Progenitor cell of endocrine pancreas (in vitro differentiated cells): Measurements from ENCODE around the gene TACR2. TPM values are rescaled to one million over a fixed set of nuclear protein-coding genes. Genes with fewer than 3 reads are reported as not detected.

Source experiments
- DNase-seq: peaks from one replicate; pipeline ENCODE4 v3.0.0; 2021; ENCODE audit warnings: low spot score; ENCODE audit not compliant: unreplicated experiment
- H3K27ac Mint-ChIP-seq: 2 replicates; pipeline ENCODE4 v1.8.0; 2021; ENCODE audit warnings: mild to moderate bottlenecking, moderate library complexity, mixed read lengths
- H3K27me3 Mint-ChIP-seq: 2 replicates; pipeline ENCODE4 v1.8.0; 2021; ENCODE audit warnings: mixed read lengths
- H3K36me3 Mint-ChIP-seq: 2 replicates; pipeline ENCODE4 v1.8.0; 2022; ENCODE audit warnings: mixed read lengths; ENCODE audit not compliant: insufficient read depth
- H3K4me1 Mint-ChIP-seq: 2 replicates; pipeline ENCODE4 v1.8.0; 2021; ENCODE audit warnings: low read depth, mixed read lengths
- H3K4me3 Mint-ChIP-seq: 2 replicates; pipeline ENCODE4 v1.8.0; 2021; ENCODE audit warnings: low read depth, mild to moderate bottlenecking, moderate library complexity, mixed read lengths
- H3K9me3 Mint-ChIP-seq: 2 replicates; pipeline ENCODE4 v1.8.0; 2021; ENCODE audit warnings: low read depth, mixed read lengths
- total RNA-seq: library from RNA; stranded (reverse); gene quantifications from 2 replicates; pipeline ENCODE4 v1.2.1, GENCODE V29; 2021
- TF ChIP-seq, protein P1 (sequence below): fragments of 200-600 bp; sonication (generic); IDR thresholded peaks from one replicate; pipeline ENCODE4 v1.5.0; 2021; ENCODE audit warnings: antibody characterized with exemption, mild to moderate bottlenecking; ENCODE audit not compliant: unreplicated experiment

Gene TACR2
- total RNA-seq, 1 donor from 2014 or later, result not detected

DNA sequence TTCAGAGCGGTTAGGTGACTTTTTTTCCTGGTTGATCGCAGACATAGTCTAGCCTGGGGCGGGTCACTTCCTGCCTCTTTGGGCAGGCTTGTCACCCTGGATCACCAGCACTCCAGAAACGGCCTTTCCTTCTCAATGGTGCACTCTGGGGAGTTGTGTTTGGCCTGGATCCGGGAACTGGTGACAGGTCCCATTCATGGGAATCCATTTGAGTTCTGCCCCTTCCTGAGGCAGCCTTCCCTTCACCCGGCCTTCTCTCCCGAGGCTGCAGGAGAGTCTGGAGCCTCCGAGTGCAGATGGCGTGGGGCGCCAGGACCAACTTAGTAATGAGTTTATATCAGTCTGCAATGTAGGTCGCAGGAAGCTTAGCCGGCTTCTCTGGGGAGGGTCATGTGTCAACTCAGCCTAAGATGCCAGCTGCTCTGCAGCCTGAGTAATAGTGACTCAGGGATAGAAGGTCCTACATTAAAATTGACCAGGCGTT, 54.2 kb downstream of the TACR2 start:
- H3K36me3 Mint-ChIP-seq, result no peaks in the 10 kb centered on the region
- no peak overlapping the region for H3K4me3 Mint-ChIP-seq

DNA sequence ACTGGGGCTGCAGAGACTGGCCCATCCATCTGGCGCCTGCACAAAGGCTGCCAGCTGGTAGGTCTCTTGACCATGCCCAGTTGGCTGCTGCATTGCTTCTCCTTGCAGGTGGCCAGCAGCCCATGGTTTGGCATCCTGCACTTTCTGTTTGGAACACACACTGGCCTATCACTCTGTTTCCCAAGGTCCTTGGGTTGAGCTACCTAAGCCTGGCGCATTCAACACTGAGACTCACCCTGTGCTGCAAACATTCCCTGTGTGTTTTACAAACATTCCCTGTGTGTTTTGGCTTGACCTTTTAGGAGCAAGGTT, 55.5 kb downstream of the TACR2 start:
- no peaks in the 10 kb centered on the region for H3K36me3 Mint-ChIP-seq
- no peaks in the 10 kb centered on the region for H3K9me3 Mint-ChIP-seq
- no peak overlapping the region for H3K27ac Mint-ChIP-seq
- TF ChIP-seq, protein P1, sequence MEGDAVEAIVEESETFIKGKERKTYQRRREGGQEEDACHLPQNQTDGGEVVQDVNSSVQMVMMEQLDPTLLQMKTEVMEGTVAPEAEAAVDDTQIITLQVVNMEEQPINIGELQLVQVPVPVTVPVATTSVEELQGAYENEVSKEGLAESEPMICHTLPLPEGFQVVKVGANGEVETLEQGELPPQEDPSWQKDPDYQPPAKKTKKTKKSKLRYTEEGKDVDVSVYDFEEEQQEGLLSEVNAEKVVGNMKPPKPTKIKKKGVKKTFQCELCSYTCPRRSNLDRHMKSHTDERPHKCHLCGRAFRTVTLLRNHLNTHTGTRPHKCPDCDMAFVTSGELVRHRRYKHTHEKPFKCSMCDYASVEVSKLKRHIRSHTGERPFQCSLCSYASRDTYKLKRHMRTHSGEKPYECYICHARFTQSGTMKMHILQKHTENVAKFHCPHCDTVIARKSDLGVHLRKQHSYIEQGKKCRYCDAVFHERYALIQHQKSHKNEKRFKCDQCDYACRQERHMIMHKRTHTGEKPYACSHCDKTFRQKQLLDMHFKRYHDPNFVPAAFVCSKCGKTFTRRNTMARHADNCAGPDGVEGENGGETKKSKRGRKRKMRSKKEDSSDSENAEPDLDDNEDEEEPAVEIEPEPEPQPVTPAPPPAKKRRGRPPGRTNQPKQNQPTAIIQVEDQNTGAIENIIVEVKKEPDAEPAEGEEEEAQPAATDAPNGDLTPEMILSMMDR, result no peak
- no peaks in the 10 kb centered on the region for H3K27me3 Mint-ChIP-seq
- no peak overlapping the region for H3K4me3 Mint-ChIP-seq
- peaks cover 12% of the 10 kb centered on the region for H3K4me1 Mint-ChIP-seq
- no peak for DNase-seq

More for the DNA sequence above, 54.2 kb downstream of the TACR2 start:
- H3K4me1 Mint-ChIP-seq, result peaks cover 12% of the 10 kb centered on the region
- TF ChIP-seq, protein P1, result no peak
- H3K27me3 Mint-ChIP-seq, result no peaks in the 10 kb centered on the region
- no peak for DNase-seq
- H3K9me3 Mint-ChIP-seq, result no peaks in the 10 kb centered on the region
- H3K27ac Mint-ChIP-seq, result no peak overlapping the region

DNA sequence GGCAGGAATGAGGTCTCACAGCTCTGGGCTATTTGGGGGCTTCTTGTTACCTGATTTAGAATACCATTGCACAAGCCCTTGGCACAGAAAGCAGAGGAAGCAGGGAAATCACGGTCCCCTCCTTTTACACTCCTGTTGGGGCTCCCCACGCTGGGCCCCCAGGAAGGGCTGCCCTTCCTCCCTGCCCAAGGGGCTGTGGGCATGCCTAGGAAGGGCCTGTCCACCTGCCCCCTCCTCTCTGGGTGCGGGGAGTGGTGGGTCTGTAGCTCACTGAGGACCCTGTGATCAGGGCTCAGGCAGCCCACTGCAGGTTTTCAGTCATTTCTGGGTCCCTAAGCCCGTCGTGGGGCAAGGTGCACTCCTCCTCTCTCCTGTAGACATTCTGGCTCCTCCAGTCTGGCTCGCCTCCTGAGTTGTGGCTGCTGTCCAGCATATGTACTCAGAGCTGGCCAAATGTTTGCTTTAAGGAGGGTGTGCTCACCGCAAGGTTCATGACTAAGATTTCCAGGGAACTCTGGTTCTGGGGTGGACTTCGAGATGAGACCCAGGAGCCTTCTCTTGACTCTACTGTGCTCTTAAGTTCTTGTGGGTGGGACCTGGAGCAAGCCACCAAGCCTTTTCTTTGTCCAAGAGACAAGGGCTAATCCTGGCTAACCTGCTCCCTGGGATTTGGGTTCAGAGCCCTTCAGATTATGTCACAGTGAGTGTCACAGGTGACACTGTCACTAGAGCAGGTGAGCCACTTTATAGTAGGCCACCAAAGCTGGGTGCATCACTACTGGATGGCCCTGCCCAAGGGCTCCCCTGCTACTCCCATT, 56.0 kb downstream of the TACR2 start:
- H3K4me3 Mint-ChIP-seq, result no peak overlapping the region
- H3K27me3 Mint-ChIP-seq, result no peaks in the 10 kb centered on the region
- TF ChIP-seq, protein P1, result no peak
- H3K9me3 Mint-ChIP-seq, result no peaks in the 10 kb centered on the region
- no peak overlapping the region for H3K27ac Mint-ChIP-seq
- DNase-seq, result no peak
- H3K4me1 Mint-ChIP-seq, result peaks cover 12% of the 10 kb centered on the region
- H3K36me3 Mint-ChIP-seq, result no peaks in the 10 kb centered on the region

DNA sequence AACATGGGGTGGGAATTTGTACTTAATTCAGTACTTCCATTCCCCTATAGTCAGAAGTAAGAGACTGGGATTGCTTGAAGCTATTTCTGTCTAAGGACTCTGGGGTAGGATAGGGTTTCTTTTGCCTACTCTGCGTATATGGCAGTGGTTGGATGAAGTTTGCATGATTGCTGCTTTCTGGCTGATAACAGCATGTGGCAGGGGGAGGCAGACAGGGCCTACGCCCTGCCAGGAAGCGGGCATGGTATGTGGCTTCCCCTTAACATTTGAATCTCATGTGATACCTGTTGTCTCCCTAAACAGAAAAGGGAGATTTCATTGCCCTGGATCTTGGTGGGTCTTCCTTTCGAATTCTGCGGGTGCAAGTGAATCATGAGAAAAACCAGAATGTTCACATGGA, 57.1 kb downstream of the TACR2 start:
- Mint-ChIP-seq H3K36me3 (no peaks in the 10 kb centered on the region), H3K4me1 (peaks cover 12% of the 10 kb centered on the region), H3K27me3 (no peaks in the 10 kb centered on the region), H3K9me3 (no peaks in the 10 kb centered on the region), H3K4me3 (no peak overlapping the region), H3K27ac (no peak overlapping the region)
- TF ChIP-seq, protein P1, result no peak
- no peak for DNase-seq

DNA sequence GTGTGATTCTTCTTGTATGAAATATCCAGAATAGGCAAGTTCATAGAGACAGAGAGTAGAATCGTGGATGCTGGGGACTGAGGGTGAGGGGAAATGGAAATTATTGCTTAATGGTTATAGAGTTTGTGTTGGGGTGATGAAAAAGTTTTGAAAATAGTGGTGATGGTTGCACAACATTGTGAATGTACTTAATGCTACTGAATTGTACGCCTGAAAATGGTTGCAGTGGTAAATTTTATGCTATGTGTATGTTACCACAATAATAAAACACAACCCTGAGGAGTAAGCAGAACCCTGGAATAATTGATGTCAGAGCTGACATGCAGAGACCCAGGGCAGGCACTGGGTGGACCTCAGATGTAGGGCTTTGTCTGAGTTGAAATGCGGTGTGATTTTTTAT, 57.6 kb downstream of the TACR2 start:
- Mint-ChIP-seq H3K9me3 (no peaks in the 10 kb centered on the region), H3K27ac (no peak overlapping the region), H3K36me3 (no peaks in the 10 kb centered on the region), H3K4me1 (peaks cover 12% of the 10 kb centered on the region), H3K27me3 (no peaks in the 10 kb centered on the region), H3K4me3 (no peak overlapping the region)
- DNase-seq, result no peak
- TF ChIP-seq, protein P1, result no peak
